ENCODE measurements around the gene BMP2K.

DNA sequence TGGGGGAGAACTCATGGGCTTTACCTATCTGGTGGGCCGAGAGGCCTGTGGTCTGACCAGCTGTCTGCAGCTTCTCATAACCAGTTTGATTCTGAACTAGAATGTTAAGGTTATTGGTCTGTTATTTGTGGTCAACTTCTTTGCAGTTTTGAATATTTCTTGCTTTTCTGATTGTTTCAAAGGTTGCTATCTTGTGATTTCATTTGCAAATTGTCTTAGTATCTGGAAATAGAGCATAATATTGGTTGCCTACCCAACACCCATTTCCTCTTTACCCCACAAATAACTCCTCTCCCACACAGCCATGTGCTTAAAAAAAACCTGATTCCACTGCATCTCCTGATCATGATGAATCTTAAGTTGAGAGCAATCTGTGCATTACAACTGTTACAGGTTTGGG, 39.1 kb upstream of the BMP2K start:
- TF ChIP-seq, protein P1, sequence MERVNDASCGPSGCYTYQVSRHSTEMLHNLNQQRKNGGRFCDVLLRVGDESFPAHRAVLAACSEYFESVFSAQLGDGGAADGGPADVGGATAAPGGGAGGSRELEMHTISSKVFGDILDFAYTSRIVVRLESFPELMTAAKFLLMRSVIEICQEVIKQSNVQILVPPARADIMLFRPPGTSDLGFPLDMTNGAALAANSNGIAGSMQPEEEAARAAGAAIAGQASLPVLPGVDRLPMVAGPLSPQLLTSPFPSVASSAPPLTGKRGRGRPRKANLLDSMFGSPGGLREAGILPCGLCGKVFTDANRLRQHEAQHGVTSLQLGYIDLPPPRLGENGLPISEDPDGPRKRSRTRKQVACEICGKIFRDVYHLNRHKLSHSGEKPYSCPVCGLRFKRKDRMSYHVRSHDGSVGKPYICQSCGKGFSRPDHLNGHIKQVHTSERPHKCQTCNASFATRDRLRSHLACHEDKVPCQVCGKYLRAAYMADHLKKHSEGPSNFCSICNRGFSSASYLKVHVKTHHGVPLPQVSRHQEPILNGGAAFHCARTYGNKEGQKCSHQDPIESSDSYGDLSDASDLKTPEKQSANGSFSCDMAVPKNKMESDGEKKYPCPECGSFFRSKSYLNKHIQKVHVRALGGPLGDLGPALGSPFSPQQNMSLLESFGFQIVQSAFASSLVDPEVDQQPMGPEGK (CRISPR knock-in tag; IDR thresholded peaks at IDR 0.05; ENCODE audit: borderline replicate concordance), result no peak
- TF ChIP-seq GLIS3 (CRISPR knock-in tag; IDR thresholded peaks at IDR 0.05) (no peak), POU6F1 (CRISPR knock-in tag; IDR thresholded peaks at IDR 0.05; ENCODE audit: borderline replicate concordance, low read depth) (no peak), ZNF565 (CRISPR knock-in tag; conservative IDR thresholded peaks at IDR 0.05; ENCODE audit: low read depth) (no peak), BACH2 (CRISPR knock-in tag; IDR thresholded peaks at IDR 0.05; ENCODE audit: borderline replicate concordance) (no peak), ZFP3 (CRISPR knock-in tag; IDR thresholded peaks at IDR 0.05) (no peak)
- TF ChIP-seq, protein P2, sequence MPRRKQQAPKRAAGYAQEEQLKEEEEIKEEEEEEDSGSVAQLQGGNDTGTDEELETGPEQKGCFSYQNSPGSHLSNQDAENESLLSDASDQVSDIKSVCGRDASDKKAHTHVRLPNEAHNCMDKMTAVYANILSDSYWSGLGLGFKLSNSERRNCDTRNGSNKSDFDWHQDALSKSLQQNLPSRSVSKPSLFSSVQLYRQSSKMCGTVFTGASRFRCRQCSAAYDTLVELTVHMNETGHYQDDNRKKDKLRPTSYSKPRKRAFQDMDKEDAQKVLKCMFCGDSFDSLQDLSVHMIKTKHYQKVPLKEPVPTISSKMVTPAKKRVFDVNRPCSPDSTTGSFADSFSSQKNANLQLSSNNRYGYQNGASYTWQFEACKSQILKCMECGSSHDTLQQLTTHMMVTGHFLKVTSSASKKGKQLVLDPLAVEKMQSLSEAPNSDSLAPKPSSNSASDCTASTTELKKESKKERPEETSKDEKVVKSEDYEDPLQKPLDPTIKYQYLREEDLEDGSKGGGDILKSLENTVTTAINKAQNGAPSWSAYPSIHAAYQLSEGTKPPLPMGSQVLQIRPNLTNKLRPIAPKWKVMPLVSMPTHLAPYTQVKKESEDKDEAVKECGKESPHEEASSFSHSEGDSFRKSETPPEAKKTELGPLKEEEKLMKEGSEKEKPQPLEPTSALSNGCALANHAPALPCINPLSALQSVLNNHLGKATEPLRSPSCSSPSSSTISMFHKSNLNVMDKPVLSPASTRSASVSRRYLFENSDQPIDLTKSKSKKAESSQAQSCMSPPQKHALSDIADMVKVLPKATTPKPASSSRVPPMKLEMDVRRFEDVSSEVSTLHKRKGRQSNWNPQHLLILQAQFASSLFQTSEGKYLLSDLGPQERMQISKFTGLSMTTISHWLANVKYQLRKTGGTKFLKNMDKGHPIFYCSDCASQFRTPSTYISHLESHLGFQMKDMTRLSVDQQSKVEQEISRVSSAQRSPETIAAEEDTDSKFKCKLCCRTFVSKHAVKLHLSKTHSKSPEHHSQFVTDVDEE (CRISPR knock-in tag; IDR thresholded peaks at IDR 0.05), result no peak

Measured in SK-N-SH treated with all-trans-retinoic acid at 6 μM for 48 hours (cell line).